NCI-H2196 treated with DMSO at 0.1 percent for 48 hours (cell line): ENCODE measurements around the gene SERHL2.
"Not testable (repeated sequence)": the region's sequence is repeated elsewhere in the genome, so short reads cannot be mapped to it uniquely, and the experiment has no call there.

Source experiments
- DNase-seq: peaks from one replicate; lab custom pipeline; 2025; ENCODE audit not compliant: unreplicated experiment; lab: John Stamatoyannopoulos, UW

Gene SERHL2

DNA sequence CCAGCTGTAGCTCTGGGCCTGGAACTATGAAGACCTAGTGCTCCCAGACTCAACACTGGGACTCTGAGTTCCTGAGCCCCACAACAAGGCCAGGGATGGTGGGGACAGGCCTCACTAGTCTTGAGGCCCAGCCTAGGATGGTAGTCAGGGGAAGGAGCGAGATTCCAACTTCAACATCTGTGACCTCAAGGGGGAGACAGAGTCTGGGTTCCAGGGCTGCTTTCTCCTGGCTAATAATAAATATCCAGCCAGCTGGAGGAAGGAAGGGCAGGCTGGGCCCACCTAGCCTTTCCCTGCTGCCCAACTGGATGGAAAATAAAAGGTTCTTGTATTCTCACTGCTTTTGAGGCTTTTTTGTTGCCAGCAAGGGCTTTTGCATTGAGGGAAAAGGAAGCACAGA lies 20.3 kb downstream of the SERHL2 start:
- DNase-seq = not testable (repeated sequence)

- DNase-seq = not testable (repeated sequence)
Measured at GRCh38 chr22:42574468-42574867, 20.7 kb downstream of the SERHL2 start.

DNA sequence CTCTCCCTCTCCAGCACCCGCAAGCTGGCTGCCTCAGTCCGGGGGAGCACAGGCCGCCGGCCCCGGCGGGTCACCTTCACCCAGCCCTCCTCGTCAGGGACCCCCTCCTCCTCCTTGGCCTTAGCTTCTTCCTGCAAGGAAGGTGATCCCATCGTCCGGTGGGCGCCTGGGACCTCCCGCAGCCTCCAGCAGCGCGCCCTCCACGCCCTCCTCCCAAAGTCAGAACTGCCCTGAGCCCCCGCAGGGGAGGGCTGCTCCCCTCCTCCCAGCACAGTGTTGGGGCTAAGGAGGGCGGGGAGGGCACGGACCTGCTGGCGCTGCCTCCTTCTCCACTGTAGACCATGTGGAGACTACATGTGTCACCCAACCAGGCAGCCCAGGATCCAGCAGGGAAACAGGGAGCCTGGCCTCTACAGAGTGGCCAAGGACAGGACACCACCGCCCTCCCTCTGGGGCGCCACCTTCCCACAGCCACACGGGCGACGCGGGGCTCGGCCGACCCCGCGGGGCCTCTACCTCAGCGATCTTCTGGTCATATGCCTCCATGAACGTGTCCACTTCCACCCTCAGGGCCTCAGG lies 22.3 kb downstream of the SERHL2 start:
- not testable (repeated sequence) for DNase-seq

DNA sequence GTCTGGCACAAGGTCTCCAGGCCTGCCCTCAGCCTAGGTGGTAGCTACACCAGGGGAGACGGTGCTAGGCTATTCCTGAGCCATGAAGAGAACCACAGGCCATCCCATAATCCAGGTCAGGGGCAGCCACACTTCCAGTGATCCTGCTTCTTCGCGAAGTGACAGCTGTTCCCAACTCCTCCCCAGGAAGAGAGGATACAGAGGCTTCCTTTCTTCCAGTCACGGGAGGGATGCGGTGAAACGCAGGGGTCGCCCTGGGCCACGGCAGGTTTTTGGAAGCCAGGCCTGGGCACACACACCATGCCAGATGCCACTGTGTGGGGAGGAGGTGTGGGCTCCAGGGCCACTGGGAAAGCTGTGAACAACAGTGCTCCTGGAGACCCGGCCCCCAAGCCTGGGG lies 23.4 kb downstream of the SERHL2 start:
- not testable (repeated sequence) for DNase-seq

DNA sequence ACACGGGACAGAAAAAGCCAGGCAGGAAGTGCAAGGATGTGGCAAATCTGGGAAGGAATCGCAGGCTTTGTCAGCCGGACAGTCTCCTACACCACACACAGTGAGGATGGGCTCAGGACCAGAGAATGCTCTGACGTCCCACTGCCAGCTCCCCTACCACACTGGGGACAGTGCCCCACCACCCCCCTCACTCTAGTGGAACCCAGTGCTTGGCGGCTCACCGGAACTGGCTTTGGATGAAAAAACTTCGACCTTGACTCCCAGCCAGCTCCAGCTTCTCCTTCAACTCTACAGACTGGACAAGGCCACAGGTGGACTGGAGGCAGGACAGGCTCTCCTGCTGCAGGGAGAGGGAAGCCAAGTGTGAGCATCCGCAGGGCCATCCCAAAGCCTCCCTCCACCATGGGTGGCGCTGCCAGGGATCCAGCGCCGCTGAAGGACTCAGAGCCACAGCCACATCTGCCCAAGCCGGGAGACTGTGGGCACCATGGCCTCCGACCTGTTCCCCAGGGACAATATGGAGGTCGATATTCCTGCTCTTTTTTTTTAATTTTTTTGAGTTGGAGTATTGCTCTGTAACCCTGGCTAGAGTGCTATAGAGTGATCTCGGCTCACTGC lies 24.0 kb downstream of the SERHL2 start:
- DNase-seq = no peak

GRCh38 chr22:42580040-42580439 lies 26.3 kb downstream of the SERHL2 start:
- DNase-seq = not testable (repeated sequence)

DNA sequence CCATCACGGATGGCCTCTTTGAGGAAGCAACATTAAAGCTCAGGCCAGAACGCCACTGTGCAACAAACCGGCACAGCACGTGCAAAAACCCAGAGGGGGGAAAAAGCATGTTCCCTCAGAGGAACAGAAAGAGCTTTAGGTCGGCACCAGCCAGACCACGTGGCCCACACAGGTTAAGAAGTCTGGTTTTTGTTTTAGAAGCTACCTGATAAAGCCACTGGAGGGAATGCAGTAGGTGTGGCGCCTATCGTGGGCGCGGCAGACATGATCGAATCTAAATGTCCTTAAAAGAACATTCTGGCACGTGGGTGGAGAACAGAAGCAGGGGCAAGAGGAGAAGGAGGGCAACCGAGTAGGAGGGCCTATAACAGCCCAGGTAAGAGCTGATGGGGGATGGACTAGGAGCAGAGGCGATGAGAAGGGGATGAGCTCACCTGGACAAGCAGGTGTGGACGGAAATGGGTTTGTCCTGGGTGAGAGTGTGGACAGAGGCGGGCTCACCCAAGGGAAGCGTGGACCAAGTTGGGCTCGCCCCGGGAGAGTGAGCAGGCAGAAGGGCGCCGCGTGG lies 27.5 kb downstream of the SERHL2 start:
- DNase-seq = not testable (repeated sequence)

- DNase-seq = peak; percentile 56
Measured at GRCh38 chr22:42581762-42582716, 28.3 kb downstream of the SERHL2 start.

- DNase-seq = no peak
Measured at GRCh38 chr22:42582987-42583386, 29.2 kb downstream of the SERHL2 start.

DNA sequence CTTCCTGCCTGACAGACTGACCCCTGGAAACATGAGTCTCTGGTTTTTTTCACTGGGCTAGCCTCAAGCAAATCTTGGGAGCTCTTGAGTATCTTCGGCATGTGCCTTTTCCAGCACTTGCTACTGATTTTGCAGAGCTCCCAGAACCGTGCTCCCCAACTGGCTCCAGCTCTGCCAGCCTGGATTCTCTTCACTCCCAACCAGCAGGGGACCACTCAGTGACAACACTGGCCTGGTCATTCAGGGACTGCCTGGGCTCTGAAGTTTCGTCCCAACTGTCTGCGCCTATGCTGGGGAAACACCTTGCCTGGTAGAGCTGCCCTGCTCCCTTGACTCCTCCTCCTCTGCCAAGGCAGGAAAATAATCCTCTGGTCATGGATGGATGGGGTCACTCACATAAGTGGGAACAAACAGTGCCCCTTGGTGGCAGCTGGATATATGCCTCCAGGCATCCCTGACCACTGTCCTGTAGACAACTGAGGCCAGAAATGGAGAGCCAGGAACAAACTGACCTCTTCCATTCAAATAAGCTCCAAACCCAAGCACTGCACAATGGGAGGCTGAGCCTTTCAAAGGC lies 30.7 kb downstream of the SERHL2 start:
- no peak for DNase-seq

- no peak for DNase-seq
Measured at GRCh38 chr22:42585096-42585495, 31.3 kb downstream of the SERHL2 start.

DNA sequence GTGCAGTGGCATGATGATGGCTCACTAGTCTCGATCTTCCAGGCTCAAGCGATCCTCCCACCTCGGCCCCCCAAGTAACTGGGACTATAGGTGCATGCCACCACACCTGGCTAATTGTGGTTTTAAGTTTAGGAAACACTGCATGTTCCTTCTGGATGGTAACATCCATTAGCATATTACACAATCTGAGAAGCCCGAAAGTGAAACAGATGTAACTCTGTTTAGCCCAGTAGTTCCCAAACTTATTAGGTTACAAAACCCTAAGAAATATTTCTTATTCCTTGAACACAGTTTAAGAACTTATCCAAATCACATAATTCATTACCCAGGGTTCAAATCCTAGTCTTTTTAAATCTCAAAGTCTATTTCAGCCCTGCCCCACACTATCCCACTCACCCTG lies 32.6 kb downstream of the SERHL2 start:
- DNase-seq = no peak

GRCh38 chr22:42587588-42588175 lies 33.9 kb downstream of the SERHL2 start:
- no peak for DNase-seq

- DNase-seq = no peak
Measured at GRCh38 chr22:42591987-42592386, 38.2 kb downstream of the SERHL2 start.

DNA sequence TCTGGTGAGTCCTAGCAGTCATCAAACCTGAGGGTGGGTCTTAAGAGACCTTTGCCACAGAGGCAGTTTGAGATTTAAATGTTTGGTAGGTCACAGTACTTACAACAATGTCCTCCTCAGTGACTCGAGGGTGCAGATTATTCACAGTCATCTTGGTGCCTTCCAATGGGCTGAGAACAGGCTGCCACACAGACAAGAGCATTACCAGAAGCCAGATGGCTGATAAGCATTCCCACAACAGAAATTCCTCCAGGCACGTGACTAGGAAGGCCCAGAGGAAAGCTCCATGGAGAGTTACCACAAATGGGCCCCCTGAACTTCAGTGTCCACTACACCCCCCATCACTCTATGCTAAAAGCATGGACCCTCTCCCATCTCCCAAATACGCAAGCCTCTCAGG lies 41.7 kb downstream of the SERHL2 start:
- DNase-seq = no peak

DNA sequence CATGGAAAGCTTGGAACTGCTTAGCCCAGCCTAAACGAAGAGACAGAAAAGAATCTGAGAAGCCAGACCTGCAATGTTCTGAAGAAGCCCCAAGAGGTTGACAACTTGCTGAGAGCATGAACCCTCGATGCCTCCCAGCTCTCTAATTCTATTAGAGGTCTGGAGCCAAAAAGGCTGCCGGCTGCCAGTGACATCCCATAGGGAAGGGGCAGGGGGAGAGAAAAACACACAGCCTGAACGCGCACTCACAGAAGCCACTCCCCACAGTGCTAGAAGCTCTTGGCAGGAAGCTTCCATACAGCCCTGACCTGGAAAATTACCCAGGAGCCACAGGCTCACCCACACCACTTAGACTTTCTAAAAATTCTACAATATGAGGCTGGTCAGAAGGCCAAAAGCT lies 42.6 kb downstream of the SERHL2 start:
- DNase-seq = no peak

- DNase-seq = no peak
Measured at GRCh38 chr22:42596863-42597530, 43.2 kb downstream of the SERHL2 start.

DNA sequence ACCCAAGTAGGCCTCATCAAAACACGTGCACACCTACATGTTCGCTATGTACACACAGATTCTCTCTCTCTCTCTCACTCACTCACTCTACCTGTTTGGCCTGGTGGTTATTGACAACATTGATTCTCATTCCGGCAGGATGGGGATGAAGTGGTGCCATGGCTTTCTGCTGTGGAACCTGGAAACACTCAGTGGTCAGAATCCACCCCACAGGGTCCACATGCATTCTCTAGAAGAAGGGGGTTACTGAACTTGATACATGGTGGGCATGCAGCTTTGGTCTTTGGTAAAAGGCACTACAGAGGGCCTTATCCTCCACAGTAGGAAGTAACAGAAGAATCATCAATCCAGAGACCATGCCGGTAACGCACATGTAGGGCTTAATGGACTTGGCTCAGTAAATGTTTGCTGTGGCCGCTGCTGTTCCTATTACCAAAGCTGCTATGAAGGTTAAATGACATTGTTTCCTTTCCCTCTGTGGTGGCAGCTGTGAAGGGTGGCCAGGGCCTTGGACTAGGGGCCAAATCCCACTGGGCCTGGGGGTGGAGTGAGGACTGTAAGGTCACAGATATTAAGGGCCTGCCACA lies 48.2 kb downstream of the SERHL2 start:
- DNase-seq = no peak

- DNase-seq = no peak
Measured at GRCh38 chr22:42602470-42602869, 48.7 kb downstream of the SERHL2 start.

GRCh38 chr22:42603427-42603826 lies 49.7 kb downstream of the SERHL2 start:
- DNase-seq = no peak
